MM.1S (cell line): ENCODE results near the gene PRKCE.

Experiments used
- DNase-seq: peaks from one replicate; pipeline ENCODE4 v3.0.0-alpha.2; 2015
- H2AFZ ChIP-seq: fragments of 300-600 bp; sonication (generic); 2 replicates; pipeline ENCODE4 v1.6.0; 2016; ENCODE audit warnings: antibody characterized with exemption, low read length
- H3F3A ChIP-seq: fragments of 300-600 bp; sonication (generic); 2 replicates; pipeline ENCODE4 v1.6.1; 2016; ENCODE audit warnings: mild to moderate bottlenecking, antibody characterized with exemption, low read length, moderate library complexity, mixed read lengths; ENCODE audit not compliant: insufficient read depth
- H3K27ac ChIP-seq: fragments of 300-600 bp; sonication (generic); 2 replicates; pipeline ENCODE4 v1.5.1; 2016; ENCODE audit warnings: mild to moderate bottlenecking, low read length
- H3K27me3 ChIP-seq: fragments of 300-600 bp; sonication (generic); replicated peaks from 2 replicates; pipeline ENCODE4 v1.6.0; 2016; ENCODE audit warnings: low read length; ENCODE audit not compliant: insufficient read depth
- H3K36me3 ChIP-seq: fragments of 300-600 bp; sonication (generic); replicated peaks from 2 replicates; pipeline ENCODE4 v1.6.1; 2016; ENCODE audit warnings: mild to moderate bottlenecking, low read length, mixed read lengths; ENCODE audit not compliant: insufficient read depth
- H3K4me1 ChIP-seq: fragments of 300-600 bp; sonication (generic); 2 replicates; pipeline ENCODE4 v1.6.1; 2016; ENCODE audit warnings: low read length, mixed read lengths
- H3K4me2 ChIP-seq: fragments of 300-600 bp; sonication (generic); 2 replicates; pipeline ENCODE4 v1.6.0; 2016; ENCODE audit warnings: low read depth, low read length
- H3K4me3 ChIP-seq: fragments of 300-600 bp; sonication (generic); 2 replicates; pipeline ENCODE4 v1.5.1; 2016; ENCODE audit warnings: low read length, mixed read lengths
- H3K79me2 ChIP-seq: fragments of 300-600 bp; sonication (generic); 2 replicates; pipeline ENCODE4 v1.6.1; 2016; ENCODE audit warnings: mixed run types, low read length, mixed read lengths
- H3K9ac ChIP-seq: fragments of 300-600 bp; sonication (generic); 2 replicates; pipeline ENCODE4 v1.6.1; 2016; ENCODE audit warnings: low read length, mixed read lengths
- H3K9me2 ChIP-seq: fragments of 300-600 bp; sonication (generic); replicated peaks from 2 replicates; pipeline ENCODE4 v1.6.1; 2016; ENCODE audit warnings: mild to moderate bottlenecking, low read length, mixed read lengths; ENCODE audit not compliant: insufficient read depth
- H3K9me3 ChIP-seq: fragments of 300-600 bp; sonication (generic); replicated peaks from 2 replicates; pipeline ENCODE4 v1.6.1; 2016; ENCODE audit warnings: mild to moderate bottlenecking, low read length, mixed read lengths; ENCODE audit not compliant: insufficient read depth
- H4K20me1 ChIP-seq: fragments of 300-600 bp; sonication (generic); 2 replicates; pipeline ENCODE4 v1.6.1; 2016; ENCODE audit warnings: mild to moderate bottlenecking, low read length, moderate library complexity, mixed read lengths; ENCODE audit not compliant: insufficient read depth
- CTCF ChIP-seq: fragments of 300-600 bp; sonication (generic); IDR thresholded peaks from 2 replicates; pipeline ENCODE4 v1.5.1; 2016; ENCODE audit warnings: antibody characterized with exemption, low read length, mixed read lengths
- EZH2 ChIP-seq: fragments of 300-600 bp; sonication (generic); optimal IDR thresholded peaks from 2 replicates; pipeline ENCODE3; 2017; ENCODE audit warnings: low read depth, mild to moderate bottlenecking, antibody characterized with exemption, low read length, mixed read lengths
- EZH2phosphoT487 ChIP-seq: fragments of 300-600 bp; sonication (generic); IDR thresholded peaks from 2 replicates; pipeline ENCODE4 v1.6.1; 2018; ENCODE audit warnings: antibody characterized with exemption, low read length

The PRKCE gene

GRCh38 chr2:46072101-46072820 is 420.8 kb downstream of the PRKCE start:
- Histone ChIP-seq H4K20me1 (no peaks in the 10 kb centered on the region), H3K4me3 (no peak overlapping the region), H3K9ac (no peak overlapping the region), H3K9me2 (no peaks in the 10 kb centered on the region), H3F3A (no peaks in the 10 kb centered on the region), H3K4me1 (no peaks in the 10 kb centered on the region), H2AFZ (no peak overlapping the region), H3K9me3 (no peaks in the 10 kb centered on the region), H3K27me3 (no peaks in the 10 kb centered on the region), H3K36me3 (no peaks in the 10 kb centered on the region), H3K27ac (no peak overlapping the region), H3K4me2 (no peak overlapping the region), H3K79me2 (no peaks in the 10 kb centered on the region)
- no peak for TF ChIP-seq EZH2
- TF ChIP-seq CTCF: no peak
- TF ChIP-seq EZH2phosphoT487: no peak
- DNase-seq: no peak

- Histone ChIP-seq H4K20me1 (no peaks in the 10 kb centered on the region), H3K9me2 (no peaks in the 10 kb centered on the region), H3K4me1 (no peaks in the 10 kb centered on the region), H3K27ac (no peak overlapping the region), H3K27me3 (no peaks in the 10 kb centered on the region), H3K4me2 (no peak overlapping the region), H2AFZ (no peak overlapping the region), H3F3A (no peaks in the 10 kb centered on the region), H3K9me3 (no peaks in the 10 kb centered on the region), H3K36me3 (no peaks in the 10 kb centered on the region), H3K79me2 (no peaks in the 10 kb centered on the region), H3K4me3 (no peak overlapping the region), H3K9ac (no peak overlapping the region)
- no peak for DNase-seq
- TF ChIP-seq EZH2phosphoT487: no peak
- TF ChIP-seq CTCF: no peak
- no peak for TF ChIP-seq EZH2
Observed at GRCh38 chr2:46073540-46074046, 422.1 kb downstream of the PRKCE start.

- no peaks in the 10 kb centered on the region for H3K9me3 ChIP-seq
- no peaks in the 10 kb centered on the region for H3K27me3 ChIP-seq
- H3K9ac ChIP-seq: no peak overlapping the region
- no peak overlapping the region for H3K27ac ChIP-seq
- no peaks in the 10 kb centered on the region for H3K36me3 ChIP-seq
- no peak for DNase-seq
- no peaks in the 10 kb centered on the region for H4K20me1 ChIP-seq
- H3K79me2 ChIP-seq: no peaks in the 10 kb centered on the region
- no peak overlapping the region for H2AFZ ChIP-seq
- no peaks in the 10 kb centered on the region for H3K9me2 ChIP-seq
- H3K4me3 ChIP-seq: no peak overlapping the region
- H3K4me1 ChIP-seq: no peaks in the 10 kb centered on the region
- H3F3A ChIP-seq: no peaks in the 10 kb centered on the region
- TF ChIP-seq CTCF: no peak
- no peak overlapping the region for H3K4me2 ChIP-seq
Observed at GRCh38 chr2:46074501-46074900, 423.0 kb downstream of the PRKCE start.
